Gastrocnemius medialis (tissue), 4 donors: ENCODE measurements around the gene GOLGA1. TPM values are rescaled to one million over a fixed set of nuclear protein-coding genes. Genes with fewer than 3 reads are reported as not detected.
A peak's percentile ranks its signal among the peaks of the same experiment; 100 is the strongest.

ENCODE experiments used
- ATAC-seq, 2 donors: fragments of 150-250 bp; one replicate each; pipeline ENCODE4 v1.9.1; 2016
- DNase-seq, 2 donors: peaks; one replicate each; pipeline ENCODE4 v3.0.0-alpha.2; 2019
- H3K27ac ChIP-seq, 4 donors: fragments of 200-600 bp; sonication (generic); 1 replicate in 1 of 4; 2 replicates in 3 of 4; pipeline ENCODE4 v1.5.1; 2016 to 2018; ENCODE audit warnings: mild to moderate bottlenecking in 2 of 4, moderate library complexity in 1 of 4
- H3K27me3 ChIP-seq, 3 donors: fragments of 200-600 bp; sonication (generic) in 2 of 3; 1 replicate in 1 of 3; 2 replicates in 2 of 3; pipeline versions ENCODE4 v1.5.1 to v1.6.0; 2016 to 2019; ENCODE audit warnings: mild to moderate bottlenecking in 1 of 3, moderate library complexity in 1 of 3
- H3K36me3 ChIP-seq, 2 donors: fragments of 200-600 bp; sonication (generic) in 1 of 2; one replicate each; pipeline ENCODE4 v1.5.1; 2017 to 2018
- H3K4me1 ChIP-seq, 2 donors: fragments of 200-600 bp; sonication (generic) in 1 of 2; one replicate each; pipeline ENCODE4 v1.5.1; 2016 to 2017; ENCODE audit warnings: mild to moderate bottlenecking in 2 of 2
- H3K4me3 ChIP-seq, 4 donors: fragments of 200-600 bp; sonication (generic) in 3 of 4; 1 replicate in 1 of 4; 2 replicates in 3 of 4; pipeline ENCODE4 v1.5.1; 2016 to 2019; ENCODE audit warnings: mild to moderate bottlenecking in 2 of 4
- H3K9me3 ChIP-seq, 3 donors: fragments of 200-600 bp; sonication (generic) in 2 of 3; 1 replicate in 1 of 3; 2 replicates in 2 of 3; pipeline ENCODE4 v1.5.1; 2016 to 2019
- CTCF ChIP-seq, 5 experiments: fragments of 450-650 bp in 3 of 5; fragments of 200-600 bp in 2 of 5; sonication (generic) in 2 of 5; IDR thresholded peaks in 4 of 5; conservative IDR thresholded peaks in 1 of 5; 1 replicate in 4 of 5; 2 replicates in 1 of 5; pipeline ENCODE4 v1.5.1; 2016 to 2019; ENCODE audit warnings: antibody characterized with exemption in 5 of 5, mild to moderate bottlenecking in 3 of 5, moderate library complexity in 3 of 5
- POLR2A ChIP-seq, 2 donors: fragments of 450-650 bp; IDR thresholded peaks; one replicate each; pipeline ENCODE4 v1.6.1; 2017; ENCODE audit warnings: antibody characterized with exemption in 2 of 2, mild to moderate bottlenecking in 2 of 2, moderate library complexity in 2 of 2
- in situ Hi-C, 4 donors: fragments of 200-750 bp; cut with MboI; loops; one replicate each; pipeline versions ENCODE4 v1.15.0 to v1.8.0; 2017; ENCODE audit warnings: low sequenced_read_pairs in 4 of 4
- intact Hi-C: fragments of 100-400 bp; cut with DNase I; formaldehyde crosslinking; loops from one replicate; pipeline ENCODE4 v1.15.1; 2023; ENCODE audit warnings: low total_unique reads
- total RNA-seq, 4 donors: library from RNA; depleted of rRNA; stranded (reverse); fragments of >200 nt; gene quantifications; one replicate each; pipeline versions ENCODE4 v1.1.0 to v1.2.3, GENCODE V29; 2016

The GOLGA1 gene
- total RNA-seq, 4 donors from 2014 or later, result 12.2 to 20.5 (median 18.6) TPM

DNA sequence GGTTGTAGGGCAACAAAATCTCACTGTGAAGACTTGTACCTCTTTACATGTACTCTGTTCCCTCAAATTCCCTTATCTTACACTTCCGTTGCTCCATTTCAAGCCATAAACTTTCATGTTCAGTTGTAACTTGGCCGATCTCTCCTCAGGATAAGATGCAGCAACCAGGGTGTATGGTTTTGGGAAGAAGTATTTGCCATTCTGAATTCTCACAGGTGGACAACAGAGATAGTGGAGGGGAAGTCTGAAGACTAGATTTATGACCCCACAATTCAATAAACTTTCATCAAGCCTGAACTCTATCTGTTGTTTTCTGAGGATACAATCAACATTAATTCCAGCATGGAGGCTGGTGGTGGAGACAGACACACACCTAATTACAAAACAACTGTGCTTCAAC lies 27.5 kb downstream of the GOLGA1 start:
- H3K4me3 ChIP-seq, result no peak overlapping the region
- TF ChIP-seq CTCF (IDR thresholded peaks at IDR 0.05 in 4 of 5, conservative IDR thresholded peaks at IDR 0.05 in 1 of 5) (no peak), POLR2A (IDR thresholded peaks at IDR 0.05) (no peak)
- H3K27me3 ChIP-seq, result no peaks in the 10 kb centered on the region
- H3K36me3 ChIP-seq, result peaks cover 3 to 64% of the 10 kb centered on the region in 2 donors
- H3K9me3 ChIP-seq, result no peaks in the 10 kb centered on the region
- DNase-seq, result no peak
- H3K4me1 ChIP-seq, result peaks cover 0 to 11% of the 10 kb centered on the region in 2 donors
- in situ Hi-C loops (no loop called here), intact Hi-C loops (no loop called here)
- no peak for ATAC-seq
- no peak overlapping the region for H3K27ac ChIP-seq

DNA sequence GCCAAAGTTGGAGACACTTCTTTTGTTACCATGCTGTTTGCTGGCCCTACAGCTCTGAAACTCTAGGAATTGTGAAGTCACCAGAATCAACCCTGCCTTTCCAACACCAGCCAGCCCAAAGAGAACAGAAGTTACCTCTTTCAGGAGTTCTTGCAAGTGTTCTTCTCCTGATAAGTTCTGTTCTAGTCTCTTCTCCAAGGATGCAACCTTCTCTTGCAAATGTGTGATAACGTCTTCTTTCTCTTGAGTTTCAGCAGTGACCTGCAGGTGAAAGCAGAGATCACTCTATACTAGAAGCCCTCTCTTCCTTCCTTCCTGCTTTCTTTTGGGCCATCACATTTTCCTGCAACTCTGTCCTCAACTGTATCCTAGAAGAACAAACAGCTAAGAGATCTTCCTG lies 29.1 kb downstream of the GOLGA1 start:
- no peaks in the 10 kb centered on the region for H3K9me3 ChIP-seq
- ATAC-seq (no peak), DNase-seq (no peak)
- in situ Hi-C loops, result no loop called here
- TF ChIP-seq CTCF (IDR thresholded peaks at IDR 0.05 in 4 of 5, conservative IDR thresholded peaks at IDR 0.05 in 1 of 5) (no peak), POLR2A (IDR thresholded peaks at IDR 0.05) (no peak)
- H3K27ac ChIP-seq, result no peak overlapping the region
- no peak overlapping the region for H3K4me3 ChIP-seq
- H3K27me3 ChIP-seq, result no peaks in the 10 kb centered on the region
- intact Hi-C loops, result no loop called here
- H3K36me3 ChIP-seq, result peaks cover 3 to 70% of the 10 kb centered on the region in 2 donors
- peaks cover 0 to 11% of the 10 kb centered on the region in 2 donors for H3K4me1 ChIP-seq

- ATAC-seq, result peak; percentile 21 to 60
- intact Hi-C loops, result no loop called here
- no peaks in the 10 kb centered on the region for H3K4me1 ChIP-seq
- H3K9me3 ChIP-seq, result no peaks in the 10 kb centered on the region
- TF ChIP-seq POLR2A (IDR thresholded peaks at IDR 0.05) (no peak), CTCF (IDR thresholded peaks at IDR 0.05 in 4 of 5, conservative IDR thresholded peaks at IDR 0.05 in 1 of 5) (no peak)
- H3K36me3 ChIP-seq, result peaks cover 0 to 63% of the 10 kb centered on the region in 2 donors
- peak overlapping the region in 3 of 4 donors; percentile 13 to 41 (median 25) for H3K27ac ChIP-seq
- no peak overlapping the region for H3K4me3 ChIP-seq
- H3K27me3 ChIP-seq, result no peaks in the 10 kb centered on the region
- no peak for DNase-seq
- in situ Hi-C loops, result no loop called here
Observed at GRCh38 chr9:124908098-124908497, 32.8 kb downstream of the GOLGA1 start.

- peaks cover 0 to 63% of the 10 kb centered on the region in 2 donors for H3K36me3 ChIP-seq
- no peaks in the 10 kb centered on the region for H3K4me1 ChIP-seq
- no peak for ATAC-seq
- no peak for TF ChIP-seq CTCF (IDR thresholded peaks at IDR 0.05 in 4 of 5, conservative IDR thresholded peaks at IDR 0.05 in 1 of 5)
- intact Hi-C loops (no loop called here), in situ Hi-C loops (no loop called here)
- H3K4me3 ChIP-seq, result no peak overlapping the region
- no peak for DNase-seq
- H3K27ac ChIP-seq, result no peak overlapping the region
- no peaks in the 10 kb centered on the region for H3K9me3 ChIP-seq
- H3K27me3 ChIP-seq, result no peaks in the 10 kb centered on the region
Observed at GRCh38 chr9:124906966-124907365, 33.9 kb downstream of the GOLGA1 start.

GRCh38 chr9:124899845-124900244 lies 41.0 kb downstream of the GOLGA1 start:
- in situ Hi-C loops (no loop called here), intact Hi-C loops (no loop called here)
- H3K36me3 ChIP-seq, result peaks cover 0 to 45% of the 10 kb centered on the region in 2 donors
- H3K4me3 ChIP-seq, result no peak overlapping the region
- H3K27me3 ChIP-seq, result no peaks in the 10 kb centered on the region
- H3K9me3 ChIP-seq, result no peaks in the 10 kb centered on the region
- DNase-seq, result no peak
- no peak for ATAC-seq
- TF ChIP-seq POLR2A (IDR thresholded peaks at IDR 0.05) (no peak), CTCF (IDR thresholded peaks at IDR 0.05 in 4 of 5, conservative IDR thresholded peaks at IDR 0.05 in 1 of 5) (no peak)
- no peaks in the 10 kb centered on the region for H3K4me1 ChIP-seq
- H3K27ac ChIP-seq, result no peak overlapping the region
